HepG2 (cell line): ENCODE measurements around the gene HCK. TPM values are rescaled to one million over a fixed set of nuclear protein-coding genes. Genes with fewer than 3 reads are reported as not detected.

ENCODE experiments used
- ARID2 ChIP-seq: sonication (generic); formaldehyde crosslinking; IDR thresholded peaks from 2 replicates; pipeline ENCODE4 v1.8.1; 2022; ENCODE audit warnings: mild to moderate bottlenecking, missing genetic modification reagents, borderline replicate concordance
- ARID3A ChIP-seq: IDR thresholded peaks from 2 replicates; pipeline ENCODE4 v1.6.1; 2012; ENCODE audit warnings: low read depth, low read length, improper control_type of control experiment
- BCLAF1 ChIP-seq: fragments of 450-650 bp; IDR thresholded peaks from 2 replicates; pipeline ENCODE4 v1.6.1; 2017; ENCODE audit warnings: mild to moderate bottlenecking
- MYPOP ChIP-seq: sonication (generic); formaldehyde crosslinking; IDR thresholded peaks from 2 replicates; pipeline ENCODE4 v1.8.1; 2023; ENCODE audit warnings: mild to moderate bottlenecking, moderate library complexity, missing genetic modification reagents
- PLRG1 ChIP-seq: fragments of 450-650 bp; conservative IDR thresholded peaks from 2 replicates; pipeline ENCODE4 v1.6.1; 2016
- PRDM4 ChIP-seq: sonication (generic); formaldehyde crosslinking; IDR thresholded peaks from 2 replicates; pipeline ENCODE4 v1.9.0; 2021; ENCODE audit warnings: missing genetic modification reagents, borderline replicate concordance
- RFXANK ChIP-seq: IDR thresholded peaks from 2 replicates; pipeline ENCODE4 v1.6.1; 2016
- SRSF9 ChIP-seq: fragments of 200-400 bp; formaldehyde crosslinking; IDR thresholded peaks from 2 replicates; pipeline ENCODE4 v1.6.1; 2018; ENCODE audit warnings: borderline replicate concordance, mild to moderate bottlenecking, low read depth, low read length; ENCODE audit not compliant: insufficient read depth, poor library complexity, severe bottlenecking
- TAF1 ChIP-seq: sonication (generic); formaldehyde crosslinking; IDR thresholded peaks from 2 replicates; pipeline ENCODE4 v1.4.0; 2020; ENCODE audit warnings: missing genetic modification reagents
- TAF15 ChIP-seq: fragments of 200-400 bp; formaldehyde crosslinking; IDR thresholded peaks from one replicate; pipeline ENCODE4 v1.6.1; 2018; ENCODE audit warnings: mild to moderate bottlenecking, low read depth, low read length; ENCODE audit not compliant: poor library complexity, severe bottlenecking
- TCF12 ChIP-seq, 2 experiments: fragments of 450-650 bp in 1 of 2; sonication (generic) in 1 of 2; formaldehyde crosslinking in 1 of 2; IDR thresholded peaks; 2 replicates each; pipeline versions ENCODE4 v1.6.1 to v1.8.0; 2017 to 2022; ENCODE audit warnings: antibody characterized with exemption in 1 of 2, mild to moderate bottlenecking in 1 of 2, missing genetic modification reagents in 1 of 2, moderate library complexity in 1 of 2
- TCF7 ChIP-seq: sonication (generic); IDR thresholded peaks from 2 replicates; pipeline ENCODE4 v1.6.1; 2016; ENCODE audit warnings: antibody characterized with exemption, low read depth
- ZBTB37 ChIP-seq: sonication (generic); formaldehyde crosslinking; IDR thresholded peaks from 2 replicates; pipeline ENCODE4 v1.4.0; 2020; ENCODE audit warnings: mild to moderate bottlenecking, missing genetic modification reagents
- ZNF354B ChIP-seq: sonication (generic); formaldehyde crosslinking; IDR thresholded peaks from 2 replicates; pipeline ENCODE4 v1.8.0; 2022; ENCODE audit warnings: mild to moderate bottlenecking, missing genetic modification reagents
- ZNF674 ChIP-seq: sonication (generic); formaldehyde crosslinking; IDR thresholded peaks from 2 replicates; pipeline ENCODE4 v1.5.0; 2020; ENCODE audit warnings: low read depth, mild to moderate bottlenecking, missing genetic modification reagents
- ZNF782 ChIP-seq: sonication (generic); formaldehyde crosslinking; IDR thresholded peaks from 2 replicates; pipeline ENCODE4 v1.4.0; 2020; ENCODE audit warnings: missing genetic modification reagents, mild to moderate bottlenecking, borderline replicate concordance
- polyA plus RNA-seq, 8 experiments: library from polyadenylated mRNA; depleted of rRNA in 3 of 8; stranded (reverse) in 7 of 8; unstranded in 1 of 8; fragments of >200 nt; fragmentation: Illumina TruSeq in 4 of 8; extraction: Trizol in 4 of 8; gene quantifications; 2 replicates each; pipeline versions ENCODE4 v1.2.1 to v1.2.3, GENCODE V29; 2011 to 2016; ENCODE audit warnings: low read depth in 4 of 8, missing spikeins in 1 of 8, mixed read lengths in 1 of 8; ENCODE audit not compliant: insufficient read depth in 1 of 8
- total RNA-seq, 5 experiments: library from RNA; depleted of rRNA; stranded (reverse); fragments of >200 nt; fragmentation: Illumina TruSeq; extraction: Trizol; gene quantifications; 2 replicates each; pipeline ENCODE4 v1.2.3, GENCODE V29; 2016; ENCODE audit warnings: low read depth in 1 of 5

The HCK gene
- total and polyA plus RNA-seq, 2 of the 13 experiments (the other 11 are each of a cell fraction or from before 2014, with no cell fraction given): 0.04 TPM; not detected in 1

GRCh38 chr20:32109392-32110172 lies 57.5 kb downstream of the HCK start, which contains the start of gene TM9SF4 (continued):
- TF ChIP-seq ARID2 (CRISPR knock-in tag) (no peak), BCLAF1 (no peak), MYPOP (no peak; the same call in 1 of the 2 replicates), RFXANK (CRISPR knock-in tag) (no peak; the same call in 1 of the 2 replicates), TAF15 (no peak), ZBTB37 (peak; percentile 73; the same call in 1 of the 2 replicates), ARID3A (0 out of 2 replicates have a peak, but pooled peaks have one; percentile 30), PLRG1 (no peak), TCF7 (no peak), PRDM4 (CRISPR knock-in tag) (no peak), ZNF674 (peak; percentile 19; the same call in 1 of the 2 replicates), TAF1 (CRISPR knock-in tag) (peak; percentile 99), SRSF9 (no peak), TCF12 (IDR thresholded peaks at IDR 0.05) (no peak), TCF12 (CRISPR knock-in tag; IDR thresholded peaks at IDR 0.05) (peak; percentile 89), ZNF782 (CRISPR knock-in tag) (peak; percentile 75; the same call in 1 of the 2 replicates), ZNF354B (no peak)
